ENCODE data around the gene SYTL5.

GRCh38 chrX:37986893-37987292 lies 19.5 kb upstream of the SYTL5 start:
- TF ChIP-seq CTCF (optimal IDR thresholded peaks at IDR 0.05 in 1 of 3, IDR thresholded peaks at IDR 0.05 in 1 of 3, conservative IDR thresholded peaks at IDR 0.05 in 1 of 3; ENCODE audit: extremely low read depth in 1 of 3, insufficient read depth in 2 of 3, low read length in 3 of 3) = no peak
- no peak for TF ChIP-seq EZH2 (IDR thresholded peaks at IDR 0.05; ENCODE audit: low read length)
